Activated B cell treated with CpG ODN at 0.5 μM for 24 hours (primary cell): Measurements from ENCODE around the gene MGST3. TPM values are rescaled to one million over a fixed set of nuclear protein-coding genes. Genes with fewer than 3 reads are reported as not detected.

Source experiments
- ATAC-seq: fragments of 200-7000 bp; cut with Tn5 transposase; one replicate; pipeline ENCODE4 v1.10.0; 2021; ENCODE audit warnings: low read depth, mild to moderate bottlenecking, moderate library complexity
- CTCF ChIA-PET: fragments of 350-600 bp; sonication (Branson Sonifier 250); formaldehyde crosslinking; loops from one replicate; lab custom pipeline; 2021; ENCODE audit warnings: antibody characterized with exemption; lab: Charles Lee
- POLR2A ChIA-PET: fragments of 350-600 bp; sonication (Branson Sonifier 250); formaldehyde crosslinking; loops from one replicate; lab custom pipeline; 2021; ENCODE audit warnings: antibody characterized with exemption; lab: Charles Lee
- DNase-seq: peaks from one replicate; pipeline ENCODE4 v3.0.0; 2022
- H3K27ac Mint-ChIP-seq: one replicate; pipeline ENCODE4 v1.8.0; 2020; ENCODE audit warnings: mixed read lengths
- H3K27me3 Mint-ChIP-seq: one replicate; pipeline ENCODE4 v1.8.0; 2021; ENCODE audit warnings: mixed read lengths
- H3K36me3 Mint-ChIP-seq: one replicate; pipeline ENCODE4 v1.8.0; 2021; ENCODE audit warnings: low read depth, mixed read lengths
- H3K4me1 Mint-ChIP-seq: one replicate; pipeline ENCODE4 v1.8.0; 2021; ENCODE audit warnings: mixed read lengths
- H3K4me3 Mint-ChIP-seq: one replicate; pipeline ENCODE4 v1.8.0; 2020; ENCODE audit warnings: mild to moderate bottlenecking, mixed read lengths
- H3K9me3 Mint-ChIP-seq: one replicate; pipeline ENCODE4 v1.8.0; 2020; ENCODE audit warnings: mixed read lengths
- intact Hi-C: fragments of 100-400 bp; cut with micrococcal nuclease; formaldehyde crosslinking; loops from one replicate; pipeline ENCODE4 v1.15.1; 2024
- total RNA-seq: library from RNA; stranded (reverse); gene quantifications from 2 replicates; pipeline ENCODE4 v1.2.3, GENCODE V29; 2022
- TF ChIP-seq, protein P1 (sequence below): fragments of 200-600 bp; IDR thresholded peaks from one replicate; pipeline ENCODE4 v1.8.0; 2022; ENCODE audit warnings: antibody characterized with exemption, mild to moderate bottlenecking

The MGST3 gene
- total RNA-seq, 1 donor from 2014 or later, result 31.3 TPM

DNA sequence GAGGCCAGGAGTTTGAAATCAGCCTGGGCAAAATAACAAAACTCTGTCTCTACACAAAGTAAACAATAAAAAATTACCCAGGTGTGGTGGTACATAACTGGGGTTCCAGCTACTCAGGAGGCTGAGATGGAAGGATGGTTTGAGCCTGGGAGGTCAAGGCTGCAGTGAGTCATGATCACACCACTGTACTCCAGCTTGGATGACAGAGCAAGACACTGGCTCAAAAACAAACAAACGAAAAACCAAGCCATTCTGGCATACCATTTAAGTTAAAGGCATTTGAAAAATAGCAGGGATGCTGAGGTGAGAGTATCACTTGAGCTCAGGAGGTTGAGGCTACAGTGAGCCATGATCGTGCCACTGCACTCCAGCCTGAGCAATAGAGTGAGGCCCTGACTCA, 72.6 kb downstream of the MGST3 start:
- intact Hi-C loops, result no loop called here
- CTCF ChIA-PET, result no interaction called here
- no peak for ATAC-seq
- no peak for DNase-seq
- peaks cover under 1% of the 10 kb centered on the region for H3K36me3 Mint-ChIP-seq
- POLR2A ChIA-PET, result interaction anchor here (0.6 kb wide), 1 partner anchor 37 kb away, joined by 3 read pairs; no protein-coding TSS in a partner anchor
- H3K27me3 Mint-ChIP-seq, result peaks cover 12% of the 10 kb centered on the region
- H3K9me3 Mint-ChIP-seq, result no peaks in the 10 kb centered on the region
- H3K4me3 Mint-ChIP-seq, result no peak overlapping the region
- TF ChIP-seq, protein P1, sequence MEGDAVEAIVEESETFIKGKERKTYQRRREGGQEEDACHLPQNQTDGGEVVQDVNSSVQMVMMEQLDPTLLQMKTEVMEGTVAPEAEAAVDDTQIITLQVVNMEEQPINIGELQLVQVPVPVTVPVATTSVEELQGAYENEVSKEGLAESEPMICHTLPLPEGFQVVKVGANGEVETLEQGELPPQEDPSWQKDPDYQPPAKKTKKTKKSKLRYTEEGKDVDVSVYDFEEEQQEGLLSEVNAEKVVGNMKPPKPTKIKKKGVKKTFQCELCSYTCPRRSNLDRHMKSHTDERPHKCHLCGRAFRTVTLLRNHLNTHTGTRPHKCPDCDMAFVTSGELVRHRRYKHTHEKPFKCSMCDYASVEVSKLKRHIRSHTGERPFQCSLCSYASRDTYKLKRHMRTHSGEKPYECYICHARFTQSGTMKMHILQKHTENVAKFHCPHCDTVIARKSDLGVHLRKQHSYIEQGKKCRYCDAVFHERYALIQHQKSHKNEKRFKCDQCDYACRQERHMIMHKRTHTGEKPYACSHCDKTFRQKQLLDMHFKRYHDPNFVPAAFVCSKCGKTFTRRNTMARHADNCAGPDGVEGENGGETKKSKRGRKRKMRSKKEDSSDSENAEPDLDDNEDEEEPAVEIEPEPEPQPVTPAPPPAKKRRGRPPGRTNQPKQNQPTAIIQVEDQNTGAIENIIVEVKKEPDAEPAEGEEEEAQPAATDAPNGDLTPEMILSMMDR, result no peak
- H3K27ac Mint-ChIP-seq, result no peak overlapping the region
- peaks cover 4% of the 10 kb centered on the region for H3K4me1 Mint-ChIP-seq

Other genes starting within 250 kb of the MGST3 start
- not detected in 2 replicates for gene RXRG, start 186.1 kb upstream of the MGST3 start, total RNA-seq
- not detected in 2 replicates for gene LRRC52, start 87.2 kb upstream of the MGST3 start, total RNA-seq
- gene ALDH9A1, start 67.3 kb downstream of the MGST3 start, total RNA-seq, result 30.3 and 35.8 TPM in 2 replicates
- 43.0 and 48.3 TPM in 2 replicates for gene TMCO1, start 137.6 kb downstream of the MGST3 start, total RNA-seq
- gene UCK2, start 196.4 kb downstream of the MGST3 start, total RNA-seq, result 19.6 and 22.8 TPM in 2 replicates